Caco-2 (cell line): ENCODE measurements around the gene MDFIC. TPM values are rescaled to one million over a fixed set of nuclear protein-coding genes. Genes with fewer than 3 reads are reported as not detected.

Experiments used
- BruUV-seq: library from RNA; stranded (reverse); fragments of 400-500 nt; replicated peaks from 2 replicates; lab custom pipeline; 2021; lab: Mats Ljungman, UMichigan
- CTCF ChIA-PET: fragments of 300-600 bp; sonication (Branson Sonifier 250); formaldehyde crosslinking; loops from one replicate; lab custom pipeline; 2022; ENCODE audit warnings: antibody characterized with exemption; lab: Charles Lee
- POLR2A ChIA-PET: fragments of 300-600 bp; sonication (Branson Sonifier 250); formaldehyde crosslinking; loops from one replicate; lab custom pipeline; 2022; ENCODE audit warnings: antibody characterized with exemption; lab: Charles Lee
- DNase-seq, 2 experiments: peaks; one replicate each; pipeline versions ENCODE4 v3.0.0 to v3.0.0-alpha.2; 2020 to 2022
- H3K27me3 ChIP-seq: replicated peaks from 2 replicates; pipeline ENCODE4 v1.6.0; 2011; ENCODE audit warnings: low read length; ENCODE audit not compliant: control insufficient read depth, insufficient read depth
- H3K36me3 ChIP-seq: 2 replicates; pipeline ENCODE4 v1.5.1; 2011; ENCODE audit warnings: low read length; ENCODE audit not compliant: control insufficient read depth, insufficient read depth
- H3K4me1 ChIP-seq: fragments of 250-450 bp; sonication (Bioruptor Pico); 2 replicates; pipeline ENCODE4 v1.5.1; 2020; ENCODE audit warnings: mild to moderate bottlenecking
- H3K4me3 ChIP-seq: 2 replicates; pipeline ENCODE4 v1.5.1; 2011; ENCODE audit warnings: low read depth, mild to moderate bottlenecking, control low read depth, low read length
- H3K9me3 ChIP-seq: fragments of 250-450 bp; sonication (Bioruptor Pico); 2 replicates; pipeline ENCODE4 v1.5.1; 2020; ENCODE audit warnings: mild to moderate bottlenecking, moderate library complexity
- H3K27ac Mint-ChIP-seq: one replicate; pipeline ENCODE4 v1.8.0; 2022; ENCODE audit warnings: mixed read lengths; ENCODE audit not compliant: unreplicated experiment
- H3K27me3 Mint-ChIP-seq: one replicate; pipeline ENCODE4 v1.8.0; 2022; ENCODE audit warnings: mixed read lengths; ENCODE audit not compliant: insufficient read depth, unreplicated experiment
- H3K36me3 Mint-ChIP-seq: one replicate; pipeline ENCODE4 v1.8.0; 2022; ENCODE audit warnings: mild to moderate bottlenecking, mixed read lengths; ENCODE audit not compliant: insufficient read depth, unreplicated experiment
- H3K4me1 Mint-ChIP-seq: one replicate; pipeline ENCODE4 v1.8.0; 2022; ENCODE audit warnings: low read depth, mixed read lengths; ENCODE audit not compliant: unreplicated experiment
- H3K4me3 Mint-ChIP-seq: one replicate; pipeline ENCODE4 v1.8.0; 2022; ENCODE audit warnings: mild to moderate bottlenecking, moderate library complexity, mixed read lengths; ENCODE audit not compliant: unreplicated experiment
- H3K9me3 Mint-ChIP-seq: one replicate; pipeline ENCODE4 v1.8.0; 2022; ENCODE audit warnings: mixed read lengths; ENCODE audit not compliant: unreplicated experiment
- intact Hi-C: fragments of 100-400 bp; cut with micrococcal nuclease; formaldehyde crosslinking; loops from one replicate; pipeline ENCODE4 v1.10.0; 2022; ENCODE audit not compliant: unreplicated experiment
- total RNA-seq: library from RNA; stranded (reverse); gene quantifications from 2 replicates; pipeline ENCODE4 v1.2.3, GENCODE V29; 2022
- TF ChIP-seq, protein P1 (sequence below), 2 experiments: fragments of 200-600 bp in 1 of 2; IDR thresholded peaks; 1 replicate in 1 of 2; 2 replicates in 1 of 2; pipeline versions ENCODE4 v1.5.1 to v1.8.0; 2011 to 2022; ENCODE audit warnings: antibody characterized with exemption in 1 of 2, control low read depth in 1 of 2, inconsistent platforms in 1 of 2, low read depth in 1 of 2, low read length in 1 of 2, mild to moderate bottlenecking in 1 of 2, moderate library complexity in 1 of 2; ENCODE audit not compliant: insufficient read depth in 1 of 2, severe bottlenecking in 1 of 2, unreplicated experiment in 1 of 2

Gene MDFIC
- total RNA-seq, 1 experiment from 2014 or later: 2.7 TPM

GRCh38 chr7:115043605-115044004 is 121.7 kb downstream of the MDFIC start:
- intact Hi-C loops: no loop called here
- ChIA-PET CTCF (no interaction called here), POLR2A (no interaction called here)
- DNase-seq: no peak
- Histone ChIP-seq H3K36me3 (no peaks in the 10 kb centered on the region), H3K4me3 (no peak overlapping the region), H3K9me3 (no peaks in the 10 kb centered on the region), H3K27me3 (no peaks in the 10 kb centered on the region), H3K4me1 (no peaks in the 10 kb centered on the region)
- TF ChIP-seq, protein P1, sequence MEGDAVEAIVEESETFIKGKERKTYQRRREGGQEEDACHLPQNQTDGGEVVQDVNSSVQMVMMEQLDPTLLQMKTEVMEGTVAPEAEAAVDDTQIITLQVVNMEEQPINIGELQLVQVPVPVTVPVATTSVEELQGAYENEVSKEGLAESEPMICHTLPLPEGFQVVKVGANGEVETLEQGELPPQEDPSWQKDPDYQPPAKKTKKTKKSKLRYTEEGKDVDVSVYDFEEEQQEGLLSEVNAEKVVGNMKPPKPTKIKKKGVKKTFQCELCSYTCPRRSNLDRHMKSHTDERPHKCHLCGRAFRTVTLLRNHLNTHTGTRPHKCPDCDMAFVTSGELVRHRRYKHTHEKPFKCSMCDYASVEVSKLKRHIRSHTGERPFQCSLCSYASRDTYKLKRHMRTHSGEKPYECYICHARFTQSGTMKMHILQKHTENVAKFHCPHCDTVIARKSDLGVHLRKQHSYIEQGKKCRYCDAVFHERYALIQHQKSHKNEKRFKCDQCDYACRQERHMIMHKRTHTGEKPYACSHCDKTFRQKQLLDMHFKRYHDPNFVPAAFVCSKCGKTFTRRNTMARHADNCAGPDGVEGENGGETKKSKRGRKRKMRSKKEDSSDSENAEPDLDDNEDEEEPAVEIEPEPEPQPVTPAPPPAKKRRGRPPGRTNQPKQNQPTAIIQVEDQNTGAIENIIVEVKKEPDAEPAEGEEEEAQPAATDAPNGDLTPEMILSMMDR (IDR thresholded peaks at IDR 0.05; ENCODE audit: insufficient read depth in 1 of 2, low read depth in 1 of 2, low read length in 1 of 2, severe bottlenecking in 1 of 2, unreplicated experiment in 1 of 2): no peak
- Mint-ChIP-seq H3K4me3 (no peak overlapping the region), H3K27ac (no peak overlapping the region), H3K27me3 (no peaks in the 10 kb centered on the region), H3K36me3 (no peaks in the 10 kb centered on the region), H3K4me1 (no peaks in the 10 kb centered on the region), H3K9me3 (no peaks in the 10 kb centered on the region)
- no TSS peak for BruUV-seq

- Histone ChIP-seq H3K4me3 (no peak overlapping the region), H3K4me1 (no peaks in the 10 kb centered on the region), H3K27me3 (no peaks in the 10 kb centered on the region), H3K36me3 (no peaks in the 10 kb centered on the region), H3K9me3 (no peaks in the 10 kb centered on the region)
- Mint-ChIP-seq H3K27me3 (no peaks in the 10 kb centered on the region), H3K9me3 (no peaks in the 10 kb centered on the region), H3K4me3 (no peak overlapping the region), H3K36me3 (no peaks in the 10 kb centered on the region), H3K4me1 (no peaks in the 10 kb centered on the region), H3K27ac (no peak overlapping the region)
- DNase-seq: no peak
- intact Hi-C loops: no loop called here
- ChIA-PET POLR2A (no interaction called here), CTCF (no interaction called here)
- no TSS peak for BruUV-seq
- TF ChIP-seq, protein P1 (IDR thresholded peaks at IDR 0.05; ENCODE audit: insufficient read depth in 1 of 2, low read depth in 1 of 2, low read length in 1 of 2, severe bottlenecking in 1 of 2, unreplicated experiment in 1 of 2): no peak
These were observed 122.3 kb downstream of the MDFIC start for GRCh38 chr7:115044224-115044623.

DNA sequence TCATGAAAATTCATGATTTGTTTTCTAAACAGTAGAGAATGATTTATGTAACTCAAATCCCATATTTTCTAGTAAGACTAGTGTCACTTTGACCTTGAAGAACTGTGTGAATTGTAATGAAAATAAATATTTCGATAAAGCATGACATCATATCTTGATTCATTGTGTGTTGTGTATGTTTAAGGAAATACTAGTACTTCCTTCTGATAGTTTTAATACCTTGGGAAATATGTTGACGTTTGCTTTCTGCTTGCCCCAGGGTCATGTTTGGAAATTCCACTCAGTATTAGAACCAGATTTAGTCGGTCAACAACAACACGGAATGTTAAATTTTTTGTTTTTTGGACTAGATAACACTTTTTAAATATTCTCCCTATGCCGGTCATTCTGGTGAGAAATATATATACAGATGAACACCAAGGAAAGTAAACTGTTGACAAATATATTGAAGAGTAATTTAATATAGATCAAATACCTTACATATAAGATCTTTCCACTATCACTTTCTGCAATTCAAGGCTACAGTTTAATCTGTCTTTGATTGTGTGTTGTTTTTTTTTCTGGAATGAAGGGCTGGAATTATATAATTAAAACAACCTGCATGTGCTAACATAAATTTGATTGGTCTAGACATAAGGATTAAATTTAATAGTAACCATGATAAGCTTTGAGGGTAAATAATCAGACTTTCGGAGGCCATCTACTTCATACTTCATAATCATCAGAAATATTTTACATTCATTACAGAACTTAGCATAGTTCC is 126.2 kb downstream of the MDFIC start:
- Mint-ChIP-seq H3K4me1 (no peaks in the 10 kb centered on the region), H3K9me3 (no peaks in the 10 kb centered on the region), H3K4me3 (no peak overlapping the region), H3K36me3 (no peaks in the 10 kb centered on the region), H3K27me3 (no peaks in the 10 kb centered on the region), H3K27ac (no peak overlapping the region)
- intact Hi-C loops: no loop called here
- ChIA-PET CTCF (no interaction called here), POLR2A (no interaction called here)
- H3K27me3 ChIP-seq: no peaks in the 10 kb centered on the region
- H3K9me3 ChIP-seq: no peaks in the 10 kb centered on the region
- no peaks in the 10 kb centered on the region for H3K36me3 ChIP-seq
- H3K4me1 ChIP-seq: no peaks in the 10 kb centered on the region
- H3K4me3 ChIP-seq: no peak overlapping the region
- TF ChIP-seq, protein P1 (IDR thresholded peaks at IDR 0.05; ENCODE audit: insufficient read depth in 1 of 2, low read depth in 1 of 2, low read length in 1 of 2, severe bottlenecking in 1 of 2, unreplicated experiment in 1 of 2): no peak
- no TSS peak for BruUV-seq
- no peak for DNase-seq
